HUDEP-2 (cell line): Measurements from ENCODE around the gene HAUS7.

Source experiments
- DNase-seq, 76 experiments: peaks; one replicate each; lab custom pipeline; 2025; ENCODE audit not compliant: unreplicated experiment in 76 of 76; lab: John Stamatoyannopoulos, UW

HAUS7 gene

DNA sequence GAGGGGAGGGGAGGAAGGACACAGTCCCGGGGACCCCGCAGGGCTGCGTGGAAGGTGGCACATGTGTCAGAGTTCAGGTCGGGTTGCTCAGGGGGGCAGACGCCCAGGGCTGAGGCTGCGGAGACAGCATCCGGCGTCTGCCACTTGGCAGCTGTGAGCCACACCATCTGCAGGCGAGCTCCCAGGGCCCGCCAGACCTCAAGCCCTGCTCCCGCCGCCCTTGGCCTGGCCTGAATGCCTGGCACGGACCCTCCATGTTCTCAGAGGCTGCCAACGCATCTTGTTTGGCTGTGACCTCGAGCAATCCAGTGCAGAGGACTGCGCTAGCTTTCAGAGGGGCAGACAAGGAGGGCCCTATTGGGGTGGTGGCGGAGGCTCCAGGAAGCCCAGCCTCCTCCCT lies 29.5 kb upstream of the HAUS7 start:
- no peak for DNase-seq

GRCh38 chrX:153499341-153499740 lies 29.0 kb upstream of the HAUS7 start:
- DNase-seq: no peak

GRCh38 chrX:153498453-153498852 lies 28.1 kb upstream of the HAUS7 start:
- DNase-seq: no peak

DNA sequence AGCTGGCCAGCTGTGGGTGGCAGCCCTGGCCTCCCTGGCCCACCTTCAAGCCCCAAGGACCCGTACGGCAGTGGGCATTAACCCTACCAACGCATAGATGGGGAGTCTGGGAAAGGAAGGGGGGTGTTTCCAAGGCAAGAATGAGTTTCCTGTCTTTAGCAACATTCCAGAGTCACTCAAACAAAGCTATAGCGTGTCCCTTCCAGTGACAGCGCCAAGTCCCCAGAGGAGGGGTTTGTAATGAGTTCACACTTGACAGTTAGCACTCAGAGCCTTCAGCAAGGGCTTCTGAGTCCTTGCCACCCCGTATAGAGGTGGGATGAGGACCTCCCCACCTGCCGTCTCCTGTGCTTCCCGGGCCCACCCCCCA lies 26.2 kb upstream of the HAUS7 start:
- no peak for DNase-seq

DNA sequence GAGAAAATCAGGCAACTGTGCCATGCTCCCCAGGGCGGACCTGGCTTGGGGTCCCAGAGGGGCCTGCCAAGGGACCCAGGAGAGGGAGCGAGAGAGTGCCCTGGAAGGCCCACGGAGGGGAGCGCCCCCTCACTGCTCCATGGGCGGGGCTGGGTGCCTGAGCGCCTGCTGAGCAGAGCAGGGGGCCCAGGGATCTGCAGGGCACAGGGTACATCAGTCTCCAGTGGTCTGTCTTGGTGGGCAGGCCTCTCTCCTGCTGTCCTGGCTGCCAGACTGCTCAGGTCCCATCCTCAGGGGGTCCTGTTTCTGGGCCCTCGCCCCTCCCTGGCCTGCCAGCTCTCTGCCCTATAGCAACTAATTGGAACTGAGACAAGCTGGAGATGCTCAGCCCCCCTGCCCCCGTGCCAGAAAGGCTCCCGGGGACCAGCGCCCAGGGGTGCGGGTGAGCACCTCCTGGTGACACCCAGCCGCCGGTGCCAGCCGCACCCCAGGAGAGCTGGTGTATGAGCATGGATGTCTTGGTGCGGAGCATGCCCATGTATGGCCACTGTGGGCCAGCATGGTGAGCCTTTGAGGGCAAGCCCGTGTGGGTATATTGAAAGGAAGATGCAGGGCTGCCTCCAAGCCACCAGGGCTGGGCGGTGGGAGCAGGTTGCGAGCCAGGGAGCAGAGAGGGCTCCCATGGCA lies 25.7 kb upstream of the HAUS7 start:
- no peak for DNase-seq

GRCh38 chrX:153495362-153495751 lies 25.0 kb upstream of the HAUS7 start:
- DNase-seq: no peak

DNA sequence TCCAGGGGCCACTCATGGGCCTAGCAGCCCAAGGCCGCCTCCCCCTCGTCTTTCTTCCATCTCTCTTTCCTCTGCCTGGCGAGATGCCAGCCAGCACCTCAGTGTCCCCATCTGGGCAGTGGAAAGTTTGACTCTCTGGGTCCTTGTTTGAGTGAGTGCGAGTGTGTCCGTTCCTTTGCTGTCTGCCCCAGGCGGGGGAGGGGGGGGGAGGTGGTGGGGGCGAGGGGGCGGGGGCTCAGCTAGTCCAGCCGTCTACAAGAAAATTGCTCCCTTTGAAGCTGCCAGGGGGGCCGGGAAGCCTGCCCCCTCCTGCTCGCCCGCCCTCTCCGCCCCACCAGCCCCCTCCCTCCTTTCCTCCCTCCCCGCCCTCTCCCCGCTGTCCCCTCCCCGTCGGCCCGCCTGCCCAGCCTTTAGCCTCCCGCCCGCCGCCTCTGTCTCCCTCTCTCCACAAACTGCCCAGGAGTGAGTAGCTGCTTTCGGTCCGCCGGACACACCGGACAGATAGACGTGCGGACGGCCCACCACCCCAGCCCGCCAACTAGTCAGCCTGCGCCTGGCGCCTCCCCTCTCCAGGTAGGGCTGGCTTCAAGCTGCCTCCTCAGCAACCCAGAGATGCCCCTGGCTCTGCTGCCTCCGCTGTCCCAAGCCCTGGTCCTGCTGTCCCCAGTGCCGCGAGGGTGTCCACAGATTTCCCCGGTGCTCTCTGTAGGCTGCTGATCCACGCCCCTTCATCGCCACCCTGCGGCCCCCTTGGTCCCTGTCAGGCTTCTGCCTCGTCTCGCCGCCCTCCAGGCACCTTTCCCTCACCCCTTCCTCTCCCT lies 24.4 kb upstream of the HAUS7 start, which contains the start of gene BGN:
BGN (plus strand) TSS at position 440 of the 821 bp plus-strand sequence. CDS start 9,652 bp downstream, outside the sequence.
- no peak for DNase-seq

GRCh38 chrX:153494061-153494460 lies 23.7 kb upstream of the HAUS7 start:
- no peak for DNase-seq

DNA sequence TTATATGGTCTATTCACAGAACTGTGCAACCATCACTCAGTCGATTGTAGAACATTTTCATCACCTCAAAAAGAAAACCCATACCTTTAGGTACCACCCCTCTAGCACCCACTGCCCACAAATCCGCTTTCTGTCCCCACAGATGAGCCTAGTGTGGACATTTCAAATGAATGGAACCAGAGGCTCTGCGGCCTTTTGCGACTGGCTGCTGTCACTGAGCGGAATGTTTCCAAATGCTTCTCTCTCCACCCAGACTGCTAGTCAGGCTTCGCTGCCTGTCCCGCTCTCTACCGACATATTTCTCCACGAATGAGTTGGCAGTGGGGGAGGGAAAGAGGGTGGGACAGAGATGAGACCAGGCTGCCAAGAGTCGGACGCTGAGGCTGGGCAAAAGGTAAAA lies 22.7 kb upstream of the HAUS7 start:
- no peak for DNase-seq

- DNase-seq: no peak
Observed at GRCh38 chrX:153492543-153492942, 22.2 kb upstream of the HAUS7 start.

- no peak for DNase-seq
Observed at GRCh38 chrX:153491918-153492317, 21.5 kb upstream of the HAUS7 start.

GRCh38 chrX:153491351-153491914 lies 21.1 kb upstream of the HAUS7 start:
- no peak for DNase-seq

GRCh38 chrX:153490217-153490930 lies 20.0 kb upstream of the HAUS7 start:
- DNase-seq: no peak

DNA sequence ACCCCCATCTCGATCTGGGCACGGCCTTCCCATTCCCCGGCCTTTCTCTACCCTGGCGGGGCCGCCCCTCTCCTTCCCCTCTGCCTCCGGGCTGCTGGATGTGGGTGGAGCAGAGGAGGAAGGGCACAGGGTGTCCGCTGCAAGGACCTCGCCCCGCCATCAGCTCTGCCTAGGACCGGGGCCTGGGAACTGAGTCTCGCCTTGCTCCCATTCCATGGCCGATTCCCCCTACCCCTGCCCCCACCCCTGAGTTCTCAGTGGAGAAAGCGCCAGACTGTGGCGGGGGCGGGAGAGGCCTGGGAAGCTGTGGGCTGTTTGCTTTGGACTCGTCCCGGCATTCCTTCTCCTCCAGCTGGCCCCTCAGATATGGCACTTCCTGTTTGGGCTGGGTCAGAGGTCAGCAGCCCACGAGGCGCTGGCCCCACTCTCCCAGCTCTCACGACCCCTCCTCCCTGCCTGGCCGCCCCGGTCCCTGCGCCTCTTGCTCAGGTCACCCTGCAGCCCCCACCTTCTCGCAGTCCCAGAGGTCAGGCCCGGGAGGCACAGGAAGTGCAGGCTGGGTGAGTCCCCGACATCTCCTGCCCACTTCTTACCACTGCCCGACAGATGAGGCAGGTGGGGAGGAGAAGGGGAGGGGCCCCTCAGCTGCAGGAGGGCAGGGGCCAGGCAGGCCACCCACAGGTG lies 18.0 kb upstream of the HAUS7 start:
- DNase-seq: no peak

- DNase-seq: no peak
Observed at GRCh38 chrX:153487590-153488071, 17.3 kb upstream of the HAUS7 start.

GRCh38 chrX:153486171-153486570 lies 15.8 kb upstream of the HAUS7 start:
- no peak for DNase-seq

DNA sequence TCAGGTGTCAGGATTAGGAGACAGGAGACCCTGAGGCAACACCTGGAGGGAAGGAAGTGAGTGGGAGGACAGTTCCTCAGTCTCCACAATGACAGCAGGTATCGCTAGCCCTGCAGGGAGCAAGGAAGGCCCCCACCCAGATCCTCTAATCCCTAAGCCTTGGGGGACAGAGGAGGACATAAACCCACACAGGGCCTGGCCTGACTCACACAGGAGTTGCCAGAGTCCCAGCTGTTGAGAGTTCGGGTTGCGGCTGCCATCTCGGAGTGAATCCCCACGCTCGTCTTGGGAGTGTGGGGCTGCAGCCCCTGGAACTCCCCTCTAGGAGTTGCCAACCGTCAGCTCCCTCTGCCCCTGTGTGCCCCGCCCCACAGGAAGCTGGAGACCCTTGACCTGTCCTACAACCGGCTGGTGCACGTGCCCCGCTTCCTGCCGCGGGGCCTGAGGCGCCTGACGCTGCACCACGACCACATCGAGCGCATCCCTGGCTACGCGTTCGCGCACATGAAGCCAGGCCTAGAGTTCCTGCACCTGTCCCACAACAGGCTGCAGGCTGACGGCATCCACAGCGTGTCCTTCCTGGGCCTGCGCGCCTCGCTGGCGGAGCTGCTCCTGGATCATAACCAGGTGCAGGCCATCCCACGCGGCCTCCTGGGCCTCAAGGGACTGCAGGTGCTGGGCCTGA lies 15.2 kb upstream of the HAUS7 start:
- DNase-seq: no peak

- DNase-seq: no peak
Observed at GRCh38 chrX:153482376-153483015, 12.1 kb upstream of the HAUS7 start.

- DNase-seq: no peak
Observed at GRCh38 chrX:153481043-153481442, 10.7 kb upstream of the HAUS7 start.
